PFSK-1 (cell line): Measurements from ENCODE around the gene MAP3K7.

Experiments
- FOXP2 ChIP-seq: optimal IDR thresholded peaks from 2 replicates; pipeline ENCODE3; 2011; ENCODE audit warnings: borderline replicate concordance, control low read depth, inconsistent platforms; ENCODE audit not compliant: insufficient read depth; ENCODE audit errors: extremely low read length, extremely low read depth
- POLR2AphosphoS5 ChIP-seq: IDR thresholded peaks from 2 replicates; pipeline ENCODE4 v1.6.1; 2012; ENCODE audit warnings: low read depth, mild to moderate bottlenecking, control low read depth, low read length, moderate library complexity
- SIN3A ChIP-seq: IDR thresholded peaks from 2 replicates; pipeline ENCODE4 v1.6.1; 2012; ENCODE audit warnings: mild to moderate bottlenecking, low read length, moderate library complexity, borderline replicate concordance; ENCODE audit not compliant: insufficient read depth
- TAF1 ChIP-seq: IDR thresholded peaks from 2 replicates; pipeline ENCODE4 v1.6.1; 2012; ENCODE audit warnings: low read length, control low read depth, borderline replicate concordance; ENCODE audit not compliant: insufficient read depth
- TF ChIP-seq, protein P1 (sequence below), 2 experiments: IDR thresholded peaks; 2 replicates each; pipeline versions ENCODE4 v1.6.1 to v1.8.0; 2011 to 2012; ENCODE audit warnings: low read depth in 2 of 2, low read length in 2 of 2, control low read depth in 1 of 2, inconsistent platforms in 1 of 2, mild to moderate bottlenecking in 1 of 2, moderate library complexity in 1 of 2; ENCODE audit not compliant: insufficient read depth in 1 of 2

MAP3K7 gene

DNA sequence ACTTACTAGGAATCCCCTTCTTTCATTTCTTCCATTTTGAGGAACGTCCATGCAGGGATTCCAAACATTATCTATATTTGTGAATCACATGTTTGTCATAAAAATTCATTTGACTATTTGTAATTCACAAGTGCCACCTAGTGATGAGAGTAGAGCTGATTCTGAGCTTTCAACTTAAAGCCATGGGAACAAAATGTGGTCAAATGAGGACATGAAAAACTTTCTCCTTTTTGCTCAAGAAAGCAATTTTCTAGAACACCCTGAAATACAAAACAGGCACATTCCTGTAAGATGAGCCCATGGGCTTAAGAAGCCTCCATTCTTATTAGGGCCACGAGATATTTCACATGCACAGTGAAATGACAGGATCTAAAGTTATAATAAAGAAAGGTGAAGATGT lies 12.3 kb downstream of the MAP3K7 start:
- TF ChIP-seq, protein P1, sequence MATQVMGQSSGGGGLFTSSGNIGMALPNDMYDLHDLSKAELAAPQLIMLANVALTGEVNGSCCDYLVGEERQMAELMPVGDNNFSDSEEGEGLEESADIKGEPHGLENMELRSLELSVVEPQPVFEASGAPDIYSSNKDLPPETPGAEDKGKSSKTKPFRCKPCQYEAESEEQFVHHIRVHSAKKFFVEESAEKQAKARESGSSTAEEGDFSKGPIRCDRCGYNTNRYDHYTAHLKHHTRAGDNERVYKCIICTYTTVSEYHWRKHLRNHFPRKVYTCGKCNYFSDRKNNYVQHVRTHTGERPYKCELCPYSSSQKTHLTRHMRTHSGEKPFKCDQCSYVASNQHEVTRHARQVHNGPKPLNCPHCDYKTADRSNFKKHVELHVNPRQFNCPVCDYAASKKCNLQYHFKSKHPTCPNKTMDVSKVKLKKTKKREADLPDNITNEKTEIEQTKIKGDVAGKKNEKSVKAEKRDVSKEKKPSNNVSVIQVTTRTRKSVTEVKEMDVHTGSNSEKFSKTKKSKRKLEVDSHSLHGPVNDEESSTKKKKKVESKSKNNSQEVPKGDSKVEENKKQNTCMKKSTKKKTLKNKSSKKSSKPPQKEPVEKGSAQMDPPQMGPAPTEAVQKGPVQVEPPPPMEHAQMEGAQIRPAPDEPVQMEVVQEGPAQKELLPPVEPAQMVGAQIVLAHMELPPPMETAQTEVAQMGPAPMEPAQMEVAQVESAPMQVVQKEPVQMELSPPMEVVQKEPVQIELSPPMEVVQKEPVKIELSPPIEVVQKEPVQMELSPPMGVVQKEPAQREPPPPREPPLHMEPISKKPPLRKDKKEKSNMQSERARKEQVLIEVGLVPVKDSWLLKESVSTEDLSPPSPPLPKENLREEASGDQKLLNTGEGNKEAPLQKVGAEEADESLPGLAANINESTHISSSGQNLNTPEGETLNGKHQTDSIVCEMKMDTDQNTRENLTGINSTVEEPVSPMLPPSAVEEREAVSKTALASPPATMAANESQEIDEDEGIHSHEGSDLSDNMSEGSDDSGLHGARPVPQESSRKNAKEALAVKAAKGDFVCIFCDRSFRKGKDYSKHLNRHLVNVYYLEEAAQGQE (IDR thresholded peaks at IDR 0.05; ENCODE audit: insufficient read depth in 1 of 2, low read depth in 2 of 2, low read length in 2 of 2): no peak
- no peak for TF ChIP-seq SIN3A
- TF ChIP-seq POLR2AphosphoS5: no peak
- TF ChIP-seq TAF1: no peak
- TF ChIP-seq FOXP2: no peak

DNA sequence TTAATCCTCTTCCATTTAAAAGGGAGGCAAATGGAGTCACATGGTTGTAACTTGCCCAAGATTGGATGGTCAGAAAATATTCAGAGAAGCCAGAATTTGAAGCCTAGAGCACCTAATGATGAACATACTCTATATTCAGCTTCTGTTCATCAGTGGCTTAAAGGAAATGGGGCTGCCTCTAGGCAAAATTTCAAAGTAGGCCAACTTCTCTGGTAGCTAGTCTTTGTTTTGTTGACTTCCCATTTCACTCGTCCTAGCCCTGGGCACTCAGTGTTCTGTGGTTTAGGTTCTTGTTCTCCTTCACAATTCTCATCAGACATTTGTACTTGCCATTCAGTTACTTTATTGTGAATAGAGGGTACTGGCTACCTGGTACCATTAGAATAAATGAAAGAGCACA lies 13.2 kb downstream of the MAP3K7 start:
- TF ChIP-seq POLR2AphosphoS5 (no peak), TAF1 (no peak), FOXP2 (no peak)
- TF ChIP-seq, protein P1 (IDR thresholded peaks at IDR 0.05; ENCODE audit: insufficient read depth in 1 of 2, low read depth in 2 of 2, low read length in 2 of 2): no peak

DNA sequence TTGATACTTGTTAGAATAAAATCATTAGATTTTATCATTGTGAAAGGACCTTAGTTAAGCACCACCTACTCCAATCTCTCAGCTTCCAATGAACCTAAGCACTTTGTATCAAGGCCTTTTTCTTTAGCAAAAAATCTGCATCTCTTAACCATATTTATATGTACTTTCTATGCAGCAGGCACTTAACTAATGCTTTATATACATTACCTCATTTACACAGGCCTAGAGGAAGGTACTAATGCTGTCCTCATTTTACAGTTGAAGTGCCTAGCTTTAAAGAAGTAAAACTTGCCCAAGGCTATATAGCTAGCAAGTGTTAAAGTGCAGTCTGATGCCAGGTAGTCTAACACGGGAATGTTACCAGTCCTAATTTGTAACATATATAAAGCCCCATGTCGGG lies 14.0 kb downstream of the MAP3K7 start:
- TF ChIP-seq TAF1: no peak
- TF ChIP-seq, protein P1 (IDR thresholded peaks at IDR 0.05; ENCODE audit: insufficient read depth in 1 of 2, low read depth in 2 of 2, low read length in 2 of 2): no peak
- TF ChIP-seq POLR2AphosphoS5: no peak
- TF ChIP-seq SIN3A: no peak
- no peak for TF ChIP-seq FOXP2

DNA sequence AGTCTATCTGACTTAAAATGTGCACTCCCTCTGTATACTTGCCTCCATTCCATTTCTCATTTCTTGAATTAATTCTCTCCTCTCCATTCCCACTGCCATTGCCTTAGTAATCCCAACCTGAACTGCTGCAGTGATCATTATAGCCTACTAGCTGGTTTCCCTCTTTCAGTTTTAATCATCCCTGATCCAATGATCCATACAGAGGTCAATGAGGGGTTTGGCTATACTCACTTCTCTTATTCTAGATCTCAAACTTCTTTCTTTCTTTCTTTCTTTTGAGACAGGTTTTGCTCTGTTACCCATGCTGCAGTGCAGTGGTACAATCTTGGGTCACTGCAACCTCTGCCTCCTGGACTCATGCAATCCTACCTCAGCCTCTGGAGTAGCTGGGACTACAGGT lies 17.6 kb downstream of the MAP3K7 start:
- TF ChIP-seq POLR2AphosphoS5 (no peak), FOXP2 (no peak), SIN3A (no peak), TAF1 (no peak)
- TF ChIP-seq, protein P1 (IDR thresholded peaks at IDR 0.05; ENCODE audit: insufficient read depth in 1 of 2, low read depth in 2 of 2, low read length in 2 of 2): no peak

DNA sequence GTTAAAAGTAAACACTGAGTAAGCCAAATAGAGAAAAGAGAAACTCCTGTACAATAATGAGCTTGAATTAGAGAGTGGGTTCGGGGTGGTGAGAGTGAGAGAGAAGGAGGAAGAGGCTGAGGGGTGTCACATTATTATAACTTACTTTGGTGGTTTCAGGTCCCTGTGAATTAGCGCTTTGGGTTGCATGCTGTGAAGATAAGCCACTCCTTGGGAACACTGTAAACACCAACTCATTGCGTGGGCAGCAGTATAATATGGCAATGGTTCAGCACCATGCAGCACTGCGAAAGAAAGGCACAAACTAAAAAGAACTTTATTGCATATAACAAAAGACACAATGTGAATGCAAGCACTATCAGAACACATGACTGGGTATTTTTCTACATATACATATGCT lies 26.9 kb downstream of the MAP3K7 start:
- TF ChIP-seq FOXP2 (no peak), SIN3A (no peak), TAF1 (no peak), POLR2AphosphoS5 (no peak)
- TF ChIP-seq, protein P1 (IDR thresholded peaks at IDR 0.05; ENCODE audit: insufficient read depth in 1 of 2, low read depth in 2 of 2, low read length in 2 of 2): no peak
